NCI-H2107 (cell line): ENCODE measurements around the gene FMN1.
"Not testable (repeated sequence)": the region's sequence is repeated elsewhere in the genome, so short reads cannot be mapped to it uniquely, and the experiment has no call there.

Experiments used
- DNase-seq: peaks from one replicate; lab custom pipeline; 2025; lab: John Stamatoyannopoulos, UW

Gene FMN1

GRCh38 chr15:32972686-32973085 is 221.8 kb downstream of the FMN1 start:
- no peak for DNase-seq

GRCh38 chr15:32970847-32971246 is 223.7 kb downstream of the FMN1 start:
- no peak for DNase-seq

- DNase-seq: no peak
Observed at GRCh38 chr15:32967521-32967920, 227.0 kb downstream of the FMN1 start.

GRCh38 chr15:32966512-32966911 is 228.0 kb downstream of the FMN1 start:
- DNase-seq: no peak

GRCh38 chr15:32965897-32966296 is 228.6 kb downstream of the FMN1 start:
- DNase-seq: no peak

GRCh38 chr15:32959077-32959476 is 235.4 kb downstream of the FMN1 start:
- no peak for DNase-seq

GRCh38 chr15:32957219-32957618 is 237.3 kb downstream of the FMN1 start:
- no peak for DNase-seq

GRCh38 chr15:32956711-32957110 is 237.8 kb downstream of the FMN1 start:
- no peak for DNase-seq

GRCh38 chr15:32956006-32956405 is 238.5 kb downstream of the FMN1 start:
- DNase-seq: no peak

GRCh38 chr15:32953533-32953910 is 241.0 kb downstream of the FMN1 start:
- no peak for DNase-seq

- no peak for DNase-seq
Observed at GRCh38 chr15:32952901-32953532, 241.5 kb downstream of the FMN1 start.

GRCh38 chr15:32951736-32952464 is 242.6 kb downstream of the FMN1 start:
- DNase-seq: no peak

- DNase-seq: not testable (repeated sequence)
Observed at GRCh38 chr15:32950051-32950450, 244.5 kb downstream of the FMN1 start.

- DNase-seq: no peak
Observed at GRCh38 chr15:32946210-32946609, 248.3 kb downstream of the FMN1 start.

GRCh38 chr15:32944431-32944830 is 250.1 kb downstream of the FMN1 start:
- DNase-seq: no peak

- DNase-seq: no peak
Observed at GRCh38 chr15:32943711-32944110, 250.8 kb downstream of the FMN1 start.

- DNase-seq: no peak
Observed at GRCh38 chr15:32942401-32942841, 252.1 kb downstream of the FMN1 start.

- no peak for DNase-seq
Observed at GRCh38 chr15:32941823-32942222, 252.7 kb downstream of the FMN1 start.

- no peak for DNase-seq
Observed at GRCh38 chr15:32936976-32937375, 257.5 kb downstream of the FMN1 start.

- no peak for DNase-seq
Observed at GRCh38 chr15:32936283-32936918, 258.1 kb downstream of the FMN1 start.

GRCh38 chr15:32935139-32935538 is 259.4 kb downstream of the FMN1 start:
- no peak for DNase-seq

GRCh38 chr15:32933236-32933635 is 261.3 kb downstream of the FMN1 start:
- DNase-seq: no peak

- DNase-seq: no peak
Observed at GRCh38 chr15:32928876-32929275, 265.6 kb downstream of the FMN1 start.
